ENCODE data around the gene SPINDOC.

The SPINDOC gene

DNA sequence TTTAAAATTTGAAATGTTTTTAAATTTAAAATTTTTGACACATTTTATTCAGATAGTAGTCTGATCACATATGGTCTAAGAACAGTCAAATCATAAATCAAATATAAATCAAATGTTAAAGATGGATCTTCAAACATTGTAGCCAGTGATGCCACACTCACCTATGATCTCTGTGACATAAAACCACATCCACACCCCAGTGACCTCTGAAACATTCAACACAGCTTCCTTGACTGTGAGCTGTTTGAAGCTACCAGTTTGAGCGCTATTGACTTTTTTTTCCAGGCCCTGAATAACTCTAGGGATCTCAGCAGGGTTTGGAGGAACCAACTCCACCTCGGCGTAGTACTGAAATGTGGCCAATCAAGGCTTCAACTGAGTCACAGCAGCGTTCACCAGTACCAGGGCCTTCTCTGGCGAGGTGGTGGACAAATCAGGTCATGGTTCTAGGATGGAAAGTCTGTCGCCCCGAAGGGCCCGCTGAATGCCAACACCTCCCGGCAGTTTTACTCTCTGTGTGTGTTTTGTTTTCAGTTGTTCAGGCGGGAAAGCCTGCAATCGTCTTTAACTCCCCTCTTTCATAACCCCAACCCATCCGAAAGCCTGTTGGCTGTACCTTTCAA, 21.4 kb downstream of the SPINDOC start:
- DNase-seq = no peak

DNA sequence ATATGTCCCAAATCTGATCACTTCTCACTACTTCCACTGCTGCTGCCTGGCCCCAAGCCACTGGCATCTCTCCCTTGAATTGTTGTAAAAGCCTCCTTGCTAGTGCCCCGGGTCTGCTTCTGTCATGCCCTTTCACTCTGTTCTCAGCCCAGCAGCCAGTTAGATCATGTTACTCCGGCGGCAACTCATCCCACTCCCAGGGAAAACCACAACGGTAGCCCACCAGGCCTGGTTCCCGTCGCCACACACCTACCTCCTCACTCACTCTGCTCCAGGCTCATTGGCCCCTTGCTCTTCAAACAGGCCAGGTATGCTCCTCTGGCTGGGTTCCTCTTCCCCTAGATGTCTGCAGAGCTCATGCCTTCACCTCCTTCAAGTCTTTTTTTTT, 21.9 kb downstream of the SPINDOC start:
- DNase-seq = no peak

DNA sequence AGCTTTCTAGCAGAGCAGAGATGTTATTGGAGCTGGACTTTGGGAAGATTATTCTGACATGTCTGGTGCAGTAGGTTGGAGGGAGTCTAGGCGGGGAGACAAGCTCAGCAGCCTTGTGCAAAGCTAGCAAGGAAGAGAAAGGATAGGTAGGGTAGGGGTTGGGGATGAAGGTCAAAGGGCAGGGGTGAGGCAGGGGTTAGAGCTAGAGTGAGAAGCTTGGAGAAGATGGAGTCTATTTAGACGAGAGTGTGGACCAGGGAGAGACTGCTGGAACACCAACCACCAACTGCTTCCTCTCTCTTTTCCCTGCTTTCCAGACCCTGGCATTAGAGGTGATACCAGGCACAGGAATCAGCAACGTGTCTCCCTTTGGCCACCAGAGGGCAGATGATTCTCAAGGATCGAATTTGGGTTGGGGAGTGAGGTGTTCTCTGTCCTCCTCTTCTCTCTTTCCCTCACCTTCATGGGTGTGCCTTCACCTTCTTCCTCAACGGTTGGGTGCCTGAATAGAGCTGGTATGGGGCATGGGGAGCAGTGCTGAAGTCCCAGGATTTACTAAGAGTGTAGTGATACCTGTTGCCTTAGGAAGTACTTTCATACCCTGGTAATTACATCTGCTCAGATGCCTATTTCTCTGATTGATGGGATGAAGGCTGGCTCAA, 23.9 kb downstream of the SPINDOC start:
- DNase-seq = peak; percentile 67

DNA sequence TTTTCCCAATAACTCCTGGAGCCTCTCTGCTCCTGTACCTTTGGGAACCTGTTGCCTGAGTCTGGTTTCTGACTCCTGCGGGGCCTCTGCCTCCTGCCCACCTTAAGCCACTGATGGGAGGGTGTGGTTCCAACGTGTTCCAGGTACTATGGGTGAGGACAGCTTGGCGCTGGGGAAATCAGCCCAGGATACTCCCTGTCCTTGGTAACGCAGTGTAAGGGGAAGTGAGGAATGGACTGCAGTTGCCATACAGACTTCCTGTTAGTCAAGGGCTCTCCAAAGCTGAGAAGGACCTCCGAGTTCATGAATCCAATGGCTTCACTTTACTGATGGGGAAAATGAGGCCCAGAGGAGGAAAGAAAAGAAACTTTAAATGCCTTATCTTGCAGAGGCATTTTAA, 24.5 kb downstream of the SPINDOC start:
- no peak for DNase-seq

DNA sequence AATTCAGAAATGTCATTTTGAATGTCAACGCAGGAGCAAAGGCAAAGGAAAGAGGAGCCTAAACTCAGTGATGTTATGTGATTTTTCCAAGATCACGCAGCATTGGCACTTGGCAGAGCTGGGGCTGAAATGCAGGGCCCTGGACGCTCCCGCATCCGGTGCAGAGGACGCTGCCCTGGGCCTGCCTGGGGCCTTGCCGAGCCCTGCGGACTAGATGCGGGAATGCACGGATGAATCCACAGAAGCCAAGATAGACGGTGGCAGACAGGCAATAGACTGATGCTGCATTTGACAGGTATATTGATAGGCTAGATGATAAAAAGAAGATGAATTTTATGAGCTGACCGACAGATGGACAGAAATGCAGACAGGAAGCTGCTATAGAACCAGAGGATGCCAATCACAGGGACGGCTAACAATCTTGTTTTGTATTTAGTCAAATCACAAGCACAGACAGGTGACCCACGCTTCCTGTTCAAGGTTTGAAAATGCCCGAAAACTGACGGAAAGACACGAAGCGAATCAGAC, 25.0 kb downstream of the SPINDOC start:
- DNase-seq = no peak

DNA sequence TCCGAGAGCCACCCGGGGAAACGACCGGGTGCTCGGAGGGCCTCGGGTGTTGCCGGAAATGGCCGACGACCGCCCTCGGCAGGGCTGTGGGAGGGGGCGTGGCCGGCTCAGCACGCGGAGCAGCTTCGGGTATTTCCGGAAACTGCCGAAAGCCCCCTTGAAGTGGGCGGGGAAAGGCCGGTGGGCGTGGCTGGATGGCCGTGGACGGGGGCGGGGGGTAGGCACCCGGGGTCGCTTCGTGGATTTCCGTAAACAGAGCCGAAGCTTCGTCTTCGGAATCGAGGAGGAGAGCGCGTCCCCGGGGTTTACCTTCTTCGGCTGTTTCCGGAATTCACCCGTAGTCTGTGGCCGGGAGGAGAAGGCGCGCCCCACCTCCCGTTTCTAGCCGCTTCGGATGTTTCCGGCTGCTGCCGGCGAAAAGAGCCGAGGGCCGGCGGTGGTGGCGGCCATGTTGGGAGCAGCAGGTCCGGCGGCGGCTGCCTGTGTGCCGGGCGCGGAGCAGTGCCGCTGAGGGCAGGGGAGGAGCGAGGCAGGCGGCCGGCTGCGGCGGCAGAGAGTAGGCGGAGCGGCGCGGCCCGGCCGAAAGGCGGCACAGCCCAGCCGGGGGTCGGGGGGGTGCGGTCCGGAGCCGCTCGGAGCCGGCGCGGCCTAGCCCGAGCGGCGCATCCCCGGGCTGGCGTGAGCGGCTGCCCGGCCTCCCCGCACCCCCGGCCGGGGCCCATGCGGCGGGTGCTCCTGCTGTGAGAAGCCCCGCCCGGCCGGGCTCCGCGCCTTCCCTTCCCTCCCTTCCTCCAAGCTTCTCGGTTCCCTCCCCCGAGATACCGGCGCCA, 25.6 kb downstream of the SPINDOC start, which contains the start of gene MARK2:
MARK2 (plus strand) TSS at position 433 of the 830 bp plus-strand sequence; CDS start at position 830, 397 bp downstream.
- DNase-seq = peak; percentile 98

DNA sequence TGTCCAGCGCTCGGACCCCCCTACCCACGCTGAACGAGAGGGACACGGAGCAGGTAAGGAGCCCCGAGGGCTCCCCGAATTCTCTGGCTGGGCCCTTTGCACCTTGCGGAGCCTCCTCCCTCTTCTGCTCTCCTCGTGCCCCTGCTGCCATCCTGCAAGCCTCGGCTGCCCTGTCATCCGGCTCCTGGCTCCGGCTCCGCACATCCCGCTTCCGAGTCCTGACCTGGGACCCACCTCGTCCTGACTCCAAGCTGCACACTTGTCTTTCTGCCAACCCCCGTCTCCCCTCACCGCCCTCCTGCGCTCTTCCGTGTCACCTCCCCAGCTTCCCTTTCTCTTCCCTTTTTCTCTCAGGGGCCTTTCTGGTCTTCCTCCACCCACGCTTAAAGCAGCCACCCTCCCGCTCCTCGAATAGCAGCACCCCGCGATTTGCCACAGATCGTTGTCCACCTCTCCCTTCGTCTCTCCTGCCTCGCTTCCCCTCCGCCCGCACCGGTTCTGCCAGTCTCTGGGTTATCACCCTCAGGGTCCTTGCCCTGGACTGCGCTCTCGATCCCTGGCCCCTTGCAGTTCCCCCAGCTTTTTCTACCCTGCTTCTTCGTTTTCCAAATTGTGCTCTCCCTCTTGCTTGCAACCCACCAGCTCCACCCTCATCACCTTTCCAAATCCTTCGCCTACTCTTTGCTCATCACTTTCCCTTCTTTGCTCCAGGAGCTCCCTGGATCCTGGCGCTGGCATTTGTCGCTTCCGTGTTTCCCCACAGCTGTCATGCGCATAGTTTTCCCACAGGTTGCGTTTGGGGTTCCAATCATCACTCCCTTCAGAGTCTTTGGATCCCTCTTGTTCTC, 26.5 kb downstream of the SPINDOC start:
- DNase-seq = no peak

DNA sequence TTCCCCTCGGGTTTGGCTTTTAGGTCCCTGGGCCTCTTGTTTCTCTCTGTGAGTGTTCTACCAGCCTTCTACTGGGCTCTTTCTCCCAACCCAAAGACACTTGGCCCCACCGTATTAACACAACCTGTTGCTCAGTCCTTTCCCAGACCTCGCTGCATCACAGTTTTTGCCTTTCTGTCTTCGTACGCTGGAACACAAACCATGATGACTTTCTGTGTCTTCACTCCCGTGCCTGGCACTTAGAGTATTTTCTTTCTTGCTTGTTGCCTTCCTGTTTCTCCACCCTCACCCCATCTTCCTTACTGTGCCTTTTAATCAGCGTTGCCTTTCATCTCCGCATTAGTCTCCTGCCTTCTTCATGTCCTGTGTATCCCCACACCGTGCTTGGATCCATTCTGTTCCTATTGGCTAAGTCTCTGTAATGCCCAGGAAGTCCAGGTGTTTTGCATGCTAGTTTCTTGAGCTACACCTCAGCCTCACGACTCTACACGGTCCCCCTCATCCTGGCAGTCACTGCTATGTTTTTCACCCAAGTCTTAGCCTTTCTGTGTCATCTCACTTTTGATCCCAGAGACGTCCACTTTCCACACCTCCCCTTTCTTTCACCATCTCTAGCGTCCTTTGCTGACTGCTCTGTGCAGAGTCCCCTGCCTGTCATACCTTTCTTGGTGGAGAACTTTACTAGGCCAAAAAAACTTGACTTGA, 27.3 kb downstream of the SPINDOC start:
- DNase-seq = no peak

DNA sequence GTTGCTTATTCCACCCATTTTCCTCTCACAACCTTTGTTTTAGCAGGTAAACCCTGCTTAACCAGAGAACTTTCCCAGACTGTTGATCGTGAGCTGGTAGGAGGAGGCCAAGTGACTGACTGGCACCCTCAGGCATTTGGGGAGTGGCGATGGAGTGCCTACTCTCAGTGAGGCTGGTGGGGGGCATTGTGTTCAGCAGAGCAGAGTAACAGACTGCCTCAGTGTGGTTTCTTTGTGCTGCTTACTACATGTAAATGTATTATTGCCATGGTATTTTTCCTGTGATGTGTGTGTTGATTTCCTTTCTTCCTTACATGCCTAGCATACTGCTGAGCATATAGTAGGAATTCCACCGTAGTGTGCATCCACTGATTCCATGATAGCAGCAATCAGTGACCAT, 28.3 kb downstream of the SPINDOC start:
- no peak for DNase-seq

DNA sequence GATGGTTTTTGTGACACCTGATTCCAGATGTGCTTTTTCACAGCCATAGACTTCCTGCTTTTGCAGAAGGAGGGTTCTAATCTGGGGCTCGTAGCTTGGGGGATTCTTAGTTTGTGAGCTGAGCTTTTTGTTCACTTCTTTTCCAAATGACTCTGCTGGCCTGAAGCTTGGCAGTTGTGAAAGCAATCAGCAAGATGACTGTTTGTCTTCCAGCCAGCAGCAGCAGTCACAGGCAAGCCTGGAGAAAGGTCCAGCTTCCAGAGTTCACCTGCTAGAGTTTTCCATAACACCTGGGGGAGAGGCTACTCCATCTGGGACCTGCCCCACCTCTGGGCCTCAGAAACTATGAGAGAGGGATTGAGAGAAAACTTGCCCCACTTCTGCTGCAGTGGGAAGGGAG, 29.8 kb downstream of the SPINDOC start:
- no peak for DNase-seq

DNA sequence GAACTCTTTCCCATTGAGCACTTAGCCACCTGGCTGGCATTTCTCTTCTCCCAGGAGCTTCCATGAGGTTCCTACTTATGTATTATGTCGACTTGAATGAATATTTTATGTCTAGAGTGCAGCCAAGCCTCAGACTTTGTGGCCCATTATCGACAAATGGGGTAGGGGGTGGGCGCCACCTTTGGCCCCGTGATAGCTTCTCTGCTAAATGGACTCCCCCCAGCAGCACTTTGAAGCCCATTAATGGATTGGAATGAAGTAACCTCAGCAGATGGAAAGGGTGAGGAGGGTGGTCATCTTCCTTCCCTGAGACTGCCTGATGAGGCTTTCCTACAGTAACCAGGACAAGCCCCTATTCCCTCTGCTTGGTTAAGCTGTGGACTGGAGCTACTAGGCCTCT, 31.6 kb downstream of the SPINDOC start:
- no peak for DNase-seq

DNA sequence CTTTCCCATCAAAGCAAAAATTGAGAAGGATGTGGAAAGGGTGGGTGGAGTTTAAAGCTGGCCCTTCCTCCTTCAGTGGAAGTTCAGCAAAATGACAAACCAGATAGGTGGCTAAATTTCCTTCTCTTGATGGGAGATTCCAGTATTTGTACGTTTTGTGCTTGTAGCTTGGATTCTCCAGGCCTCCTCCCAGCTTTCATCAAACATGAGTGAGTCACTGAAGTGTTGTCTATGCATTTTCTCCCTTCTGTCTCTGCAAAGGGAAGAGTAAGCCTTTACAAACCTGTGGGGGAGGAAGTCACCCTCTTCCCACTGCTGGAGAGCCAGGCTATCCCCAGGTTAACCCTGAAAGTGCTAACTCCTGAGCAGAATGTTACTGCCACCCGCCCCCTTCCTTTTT, 32.0 kb downstream of the SPINDOC start:
- no peak for DNase-seq

DNA sequence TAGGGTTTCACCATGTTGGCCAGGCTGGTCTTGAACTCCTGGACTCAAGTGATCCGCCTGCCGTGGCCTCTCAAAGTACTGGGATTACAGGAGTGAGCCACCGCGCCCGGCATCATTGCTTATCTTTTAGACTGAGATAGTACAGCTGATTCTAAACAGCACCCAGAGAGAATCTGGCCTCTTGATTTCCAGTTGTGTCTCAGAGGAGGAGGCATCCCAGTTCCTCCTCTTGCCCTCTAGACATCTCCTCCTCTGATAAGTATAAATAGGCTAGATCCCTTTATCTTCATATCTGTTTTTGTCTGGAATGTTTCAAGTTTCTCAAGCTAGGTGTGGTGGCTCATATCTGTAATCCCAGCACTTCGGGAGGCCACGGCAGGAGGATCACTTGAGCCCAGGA, 32.7 kb downstream of the SPINDOC start:
- DNase-seq = no peak

DNA sequence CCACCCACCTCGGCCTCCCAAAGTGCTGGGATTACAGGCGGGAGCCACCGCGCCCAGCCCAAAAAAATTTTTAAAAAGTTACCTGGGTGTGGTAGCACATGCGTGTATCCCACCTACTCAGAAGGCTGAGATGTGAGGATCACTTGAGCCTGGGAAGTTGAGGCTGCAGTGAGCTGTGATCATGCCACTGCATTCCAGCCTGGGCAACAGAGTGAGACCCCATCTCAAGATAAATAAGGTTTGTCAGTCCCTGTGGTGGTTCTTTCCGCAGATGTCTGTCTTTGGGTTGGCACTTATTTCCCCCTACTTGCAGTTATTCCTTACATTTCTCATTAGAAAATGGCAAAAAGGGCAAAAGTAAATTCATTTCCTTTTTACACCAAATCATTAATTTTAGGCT, 33.6 kb downstream of the SPINDOC start:
- no peak for DNase-seq

DNA sequence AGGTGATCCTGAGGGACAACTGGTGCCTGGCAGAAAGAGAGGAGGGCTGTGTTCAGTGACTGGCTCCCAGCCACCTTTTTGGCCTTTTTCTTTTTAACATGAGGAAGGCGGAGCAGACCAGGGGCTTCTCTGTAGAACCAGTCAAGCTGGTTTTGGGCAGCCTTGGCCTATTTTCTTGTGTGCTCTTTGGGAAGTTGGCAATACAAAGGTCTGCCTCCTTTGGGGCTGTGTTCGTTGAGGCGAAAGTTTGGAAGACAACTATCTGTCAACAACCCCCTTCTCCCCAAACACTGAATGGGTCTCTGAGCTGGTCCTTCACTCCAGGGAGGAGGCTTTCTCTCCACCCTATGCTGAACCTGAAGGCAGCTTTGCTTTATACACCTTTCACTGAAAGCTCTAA, 34.1 kb downstream of the SPINDOC start:
- DNase-seq = no peak

DNA sequence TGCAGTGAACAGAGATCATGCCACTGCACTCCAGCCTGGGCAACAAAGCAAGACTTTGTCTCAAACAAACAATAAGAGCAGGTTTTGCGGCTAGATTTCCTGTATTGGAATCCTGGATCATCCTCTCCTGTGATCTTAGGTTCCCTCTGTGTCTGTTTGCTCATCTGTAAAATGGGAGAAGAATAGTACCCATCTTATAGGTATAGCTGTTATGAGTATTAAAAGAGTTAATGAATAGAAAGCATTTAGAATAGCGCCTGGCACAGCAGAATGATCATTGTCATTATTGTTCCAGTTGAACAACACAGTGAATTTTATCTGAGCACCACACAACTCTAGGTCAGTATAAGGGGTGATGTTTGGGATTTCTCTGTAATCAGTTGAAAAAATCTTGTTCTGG, 36.4 kb downstream of the SPINDOC start:
- no peak for DNase-seq

DNA sequence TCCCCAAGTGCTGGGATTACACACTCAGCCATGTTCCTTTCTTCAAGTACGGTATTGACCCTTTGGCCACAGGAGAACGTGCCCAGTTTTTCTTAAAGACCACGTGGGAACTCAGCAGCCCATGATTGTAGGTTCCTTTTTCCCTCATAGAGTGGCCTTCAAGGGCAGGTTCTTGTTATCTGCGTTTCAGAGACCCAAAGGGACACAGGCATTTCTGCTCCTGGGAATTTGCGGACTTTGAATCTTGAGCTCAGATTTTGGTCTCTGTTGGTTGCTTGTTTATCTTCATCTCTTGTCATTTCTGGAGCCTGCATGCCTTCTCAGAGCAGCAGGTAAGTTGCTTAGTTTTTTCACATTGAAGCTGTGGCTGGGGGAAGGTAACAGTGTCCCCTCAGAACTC, 37.7 kb downstream of the SPINDOC start:
- no peak for DNase-seq

DNA sequence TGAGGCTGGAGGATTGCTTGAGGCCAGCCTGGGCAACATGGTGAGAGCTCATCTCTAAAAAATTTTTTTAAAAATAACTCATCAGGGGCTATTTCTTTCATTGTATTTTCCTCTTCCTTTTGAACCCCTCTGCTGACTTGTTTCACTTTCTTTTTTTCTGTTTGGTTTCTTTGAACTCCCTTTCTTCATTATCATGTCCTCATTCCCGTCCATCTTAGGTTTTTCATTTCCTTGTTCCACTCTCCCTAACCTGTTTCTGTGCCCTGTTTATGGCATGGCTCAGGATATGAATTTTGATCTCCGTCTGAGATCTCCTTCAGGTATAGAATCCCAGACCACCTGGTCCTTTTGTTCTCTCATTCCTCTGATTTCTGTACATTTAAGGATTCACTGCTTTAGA, 38.1 kb downstream of the SPINDOC start:
- DNase-seq = no peak

DNA sequence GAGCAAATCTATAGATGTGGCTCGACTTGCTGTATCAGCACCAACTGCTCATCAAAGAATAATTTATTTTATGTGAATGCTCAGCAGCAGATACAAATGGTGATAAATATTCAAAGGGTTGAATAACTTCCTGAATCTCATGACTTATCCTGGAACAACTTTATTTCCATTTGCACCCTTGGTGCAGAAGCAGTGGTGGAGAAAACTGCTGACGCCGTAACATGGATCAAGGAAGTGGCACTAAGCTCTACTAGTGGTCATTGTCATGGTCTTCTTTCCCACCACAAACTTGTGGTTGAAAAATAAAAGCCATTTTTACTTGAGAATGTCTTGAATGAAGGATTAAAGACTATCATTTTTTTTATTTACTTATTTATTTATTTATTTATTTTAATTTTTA, 40.2 kb downstream of the SPINDOC start:
- no peak for DNase-seq

DNA sequence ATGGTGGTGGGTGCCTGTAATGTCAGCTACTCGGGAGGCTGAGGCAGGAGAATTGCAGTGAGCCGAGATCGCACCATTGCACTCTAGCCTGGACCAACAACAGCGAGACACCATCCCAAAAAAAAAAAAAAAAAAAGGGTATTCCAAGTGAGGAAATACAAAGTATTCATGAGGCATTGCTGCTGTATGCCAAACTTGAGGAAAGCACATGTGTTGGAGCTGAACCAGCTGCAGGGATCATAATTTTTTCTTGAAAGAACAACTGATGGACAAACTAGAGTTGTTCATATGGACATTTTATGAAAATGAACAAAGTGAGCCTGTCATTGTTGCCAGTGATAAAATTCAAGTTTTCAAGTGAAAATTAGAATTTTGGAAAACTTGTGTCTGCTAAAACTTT, 41.4 kb downstream of the SPINDOC start:
- DNase-seq = no peak

DNA sequence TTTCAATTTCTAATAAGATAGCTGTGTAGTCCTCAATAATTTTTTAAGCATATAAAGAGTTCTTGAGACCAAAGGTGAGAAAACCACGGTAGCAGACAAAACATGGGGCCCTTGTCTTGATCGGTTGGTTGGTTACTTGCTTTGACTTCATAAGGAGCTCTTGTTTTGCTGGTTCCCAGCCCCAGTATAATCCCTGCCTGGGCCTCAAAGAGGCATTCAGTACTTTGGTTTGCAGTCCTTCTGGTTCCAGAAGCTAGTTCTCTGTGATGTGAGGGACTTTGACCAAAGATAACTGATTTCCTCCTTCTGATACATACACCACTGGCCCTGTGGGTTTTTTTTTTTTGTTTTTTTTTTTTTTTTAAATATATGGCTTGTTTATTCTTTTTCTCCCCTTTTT, 42.7 kb downstream of the SPINDOC start:
- no peak for DNase-seq
